ENCODE data around the gene PSMA6. TPM values are rescaled to one million over a fixed set of nuclear protein-coding genes. Genes with fewer than 3 reads are reported as not detected.

PSMA6 gene
- total and polyA plus RNA-seq, 2 of the 13 experiments (the other 11 are each of a cell fraction or from before 2014, with no cell fraction given) = 525 to 1,109 TPM

DNA sequence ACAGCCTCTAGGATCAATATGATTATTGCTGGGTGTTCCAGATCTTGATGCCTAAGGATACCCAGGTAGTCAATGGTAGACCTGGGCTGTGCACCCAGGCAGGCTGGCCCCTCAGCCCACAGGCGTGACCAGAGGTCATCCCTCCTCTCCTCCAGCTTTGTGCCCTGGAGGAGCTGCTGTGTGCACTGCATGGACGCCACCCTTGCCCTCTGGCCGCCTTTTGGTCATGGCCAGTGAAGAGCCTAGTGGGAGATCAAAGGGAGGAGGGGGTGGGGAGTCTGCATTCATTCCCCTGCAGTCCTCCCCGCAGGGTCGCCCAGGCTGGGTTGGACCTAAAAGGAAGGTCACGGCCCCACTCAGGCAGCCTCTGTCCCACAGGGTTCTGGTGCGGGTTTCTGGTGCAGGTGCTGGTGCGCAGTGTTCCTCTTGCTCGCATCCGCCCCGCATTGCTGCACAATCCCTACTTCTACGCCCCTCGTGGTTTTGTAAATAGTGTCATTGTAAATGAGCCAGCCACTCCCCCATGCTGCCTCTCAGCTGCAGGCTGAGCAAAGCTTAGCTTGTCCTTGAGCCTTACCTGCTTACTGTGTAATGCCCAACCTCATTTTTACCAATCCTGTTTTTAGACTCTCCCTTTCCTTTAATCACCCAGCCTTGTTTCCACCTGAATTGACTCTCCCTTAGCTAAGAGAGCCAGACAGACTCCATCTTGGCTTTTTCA, 55.3 kb downstream of the PSMA6 start (continued):
- TF ChIP-seq, protein P1, sequence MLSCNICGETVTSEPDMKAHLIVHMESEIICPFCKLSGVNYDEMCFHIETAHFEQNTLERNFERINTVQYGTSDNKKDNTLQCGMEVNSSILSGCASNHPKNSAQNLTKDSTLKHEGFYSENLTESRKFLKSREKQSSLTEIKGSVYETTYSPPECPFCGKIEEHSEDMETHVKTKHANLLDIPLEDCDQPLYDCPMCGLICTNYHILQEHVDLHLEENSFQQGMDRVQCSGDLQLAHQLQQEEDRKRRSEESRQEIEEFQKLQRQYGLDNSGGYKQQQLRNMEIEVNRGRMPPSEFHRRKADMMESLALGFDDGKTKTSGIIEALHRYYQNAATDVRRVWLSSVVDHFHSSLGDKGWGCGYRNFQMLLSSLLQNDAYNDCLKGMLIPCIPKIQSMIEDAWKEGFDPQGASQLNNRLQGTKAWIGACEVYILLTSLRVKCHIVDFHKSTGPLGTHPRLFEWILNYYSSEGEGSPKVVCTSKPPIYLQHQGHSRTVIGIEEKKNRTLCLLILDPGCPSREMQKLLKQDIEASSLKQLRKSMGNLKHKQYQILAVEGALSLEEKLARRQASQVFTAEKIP (CRISPR knock-in tag; IDR thresholded peaks at IDR 0.05; ENCODE audit: borderline replicate concordance) = no peak
- TF ChIP-seq ZNF678 (CRISPR knock-in tag; IDR thresholded peaks at IDR 0.05) (peak; percentile 75), ZNF557 (CRISPR knock-in tag; IDR thresholded peaks at IDR 0.05) (peak; percentile 92), KDM1A (CRISPR knock-in tag; IDR thresholded peaks at IDR 0.05) (peak; percentile 59; the same call in 1 of the 2 replicates), ZKSCAN5 (CRISPR knock-in tag; IDR thresholded peaks at IDR 0.05) (peak; percentile 6; the same call in 1 of the 2 replicates), NR2F2 (IDR thresholded peaks at IDR 0.05; ENCODE audit: borderline replicate concordance, low read depth) (no peak), HOXA7 (CRISPR knock-in tag; IDR thresholded peaks at IDR 0.05) (no peak), SRF (IDR thresholded peaks at IDR 0.05; ENCODE audit: low read depth, low read length) (peak; percentile 48; the same call in 1 of the 2 replicates), TEAD2 (CRISPR knock-in tag; IDR thresholded peaks at IDR 0.05) (peak; percentile 74; the same call in 1 of the 2 replicates), ZNF652 (CRISPR knock-in tag; IDR thresholded peaks at IDR 0.05; ENCODE audit: borderline replicate concordance, low read depth) (no peak; the same call in 1 of the 2 replicates), POLR2AphosphoS2 (IDR thresholded peaks at IDR 0.05; ENCODE audit: low read depth, low read length) (no peak), DR1 (CRISPR knock-in tag; IDR thresholded peaks at IDR 0.05) (no peak; the same call in 1 of the 2 replicates), MED8 (CRISPR knock-in tag; IDR thresholded peaks at IDR 0.05; ENCODE audit: insufficient replicate concordance) (peak; percentile 87), MAFG (CRISPR knock-in tag; IDR thresholded peaks at IDR 0.05) (no peak)
- TF ChIP-seq, protein P2, sequence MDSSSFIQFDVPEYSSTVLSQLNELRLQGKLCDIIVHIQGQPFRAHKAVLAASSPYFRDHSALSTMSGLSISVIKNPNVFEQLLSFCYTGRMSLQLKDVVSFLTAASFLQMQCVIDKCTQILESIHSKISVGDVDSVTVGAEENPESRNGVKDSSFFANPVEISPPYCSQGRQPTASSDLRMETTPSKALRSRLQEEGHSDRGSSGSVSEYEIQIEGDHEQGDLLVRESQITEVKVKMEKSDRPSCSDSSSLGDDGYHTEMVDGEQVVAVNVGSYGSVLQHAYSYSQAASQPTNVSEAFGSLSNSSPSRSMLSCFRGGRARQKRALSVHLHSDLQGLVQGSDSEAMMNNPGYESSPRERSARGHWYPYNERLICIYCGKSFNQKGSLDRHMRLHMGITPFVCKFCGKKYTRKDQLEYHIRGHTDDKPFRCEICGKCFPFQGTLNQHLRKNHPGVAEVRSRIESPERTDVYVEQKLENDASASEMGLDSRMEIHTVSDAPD (CRISPR knock-in tag; IDR thresholded peaks at IDR 0.05) = peak; percentile 99
- TF ChIP-seq, protein P3, sequence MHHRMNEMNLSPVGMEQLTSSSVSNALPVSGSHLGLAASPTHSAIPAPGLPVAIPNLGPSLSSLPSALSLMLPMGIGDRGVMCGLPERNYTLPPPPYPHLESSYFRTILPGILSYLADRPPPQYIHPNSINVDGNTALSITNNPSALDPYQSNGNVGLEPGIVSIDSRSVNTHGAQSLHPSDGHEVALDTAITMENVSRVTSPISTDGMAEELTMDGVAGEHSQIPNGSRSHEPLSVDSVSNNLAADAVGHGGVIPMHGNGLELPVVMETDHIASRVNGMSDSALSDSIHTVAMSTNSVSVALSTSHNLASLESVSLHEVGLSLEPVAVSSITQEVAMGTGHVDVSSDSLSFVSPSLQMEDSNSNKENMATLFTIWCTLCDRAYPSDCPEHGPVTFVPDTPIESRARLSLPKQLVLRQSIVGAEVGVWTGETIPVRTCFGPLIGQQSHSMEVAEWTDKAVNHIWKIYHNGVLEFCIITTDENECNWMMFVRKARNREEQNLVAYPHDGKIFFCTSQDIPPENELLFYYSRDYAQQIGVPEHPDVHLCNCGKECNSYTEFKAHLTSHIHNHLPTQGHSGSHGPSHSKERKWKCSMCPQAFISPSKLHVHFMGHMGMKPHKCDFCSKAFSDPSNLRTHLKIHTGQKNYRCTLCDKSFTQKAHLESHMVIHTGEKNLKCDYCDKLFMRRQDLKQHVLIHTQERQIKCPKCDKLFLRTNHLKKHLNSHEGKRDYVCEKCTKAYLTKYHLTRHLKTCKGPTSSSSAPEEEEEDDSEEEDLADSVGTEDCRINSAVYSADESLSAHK (CRISPR knock-in tag; IDR thresholded peaks at IDR 0.05; ENCODE audit: borderline replicate concordance) = no peak
- TF ChIP-seq, protein P4, sequence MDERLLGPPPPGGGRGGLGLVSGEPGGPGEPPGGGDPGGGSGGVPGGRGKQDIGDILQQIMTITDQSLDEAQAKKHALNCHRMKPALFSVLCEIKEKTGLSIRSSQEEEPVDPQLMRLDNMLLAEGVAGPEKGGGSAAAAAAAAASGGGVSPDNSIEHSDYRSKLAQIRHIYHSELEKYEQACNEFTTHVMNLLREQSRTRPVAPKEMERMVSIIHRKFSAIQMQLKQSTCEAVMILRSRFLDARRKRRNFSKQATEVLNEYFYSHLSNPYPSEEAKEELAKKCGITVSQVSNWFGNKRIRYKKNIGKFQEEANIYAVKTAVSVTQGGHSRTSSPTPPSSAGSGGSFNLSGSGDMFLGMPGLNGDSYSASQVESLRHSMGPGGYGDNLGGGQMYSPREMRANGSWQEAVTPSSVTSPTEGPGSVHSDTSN (CRISPR knock-in tag; IDR thresholded peaks at IDR 0.05) = peak; percentile 19; the same call in 1 of the 2 replicates
- TF ChIP-seq, protein P5, sequence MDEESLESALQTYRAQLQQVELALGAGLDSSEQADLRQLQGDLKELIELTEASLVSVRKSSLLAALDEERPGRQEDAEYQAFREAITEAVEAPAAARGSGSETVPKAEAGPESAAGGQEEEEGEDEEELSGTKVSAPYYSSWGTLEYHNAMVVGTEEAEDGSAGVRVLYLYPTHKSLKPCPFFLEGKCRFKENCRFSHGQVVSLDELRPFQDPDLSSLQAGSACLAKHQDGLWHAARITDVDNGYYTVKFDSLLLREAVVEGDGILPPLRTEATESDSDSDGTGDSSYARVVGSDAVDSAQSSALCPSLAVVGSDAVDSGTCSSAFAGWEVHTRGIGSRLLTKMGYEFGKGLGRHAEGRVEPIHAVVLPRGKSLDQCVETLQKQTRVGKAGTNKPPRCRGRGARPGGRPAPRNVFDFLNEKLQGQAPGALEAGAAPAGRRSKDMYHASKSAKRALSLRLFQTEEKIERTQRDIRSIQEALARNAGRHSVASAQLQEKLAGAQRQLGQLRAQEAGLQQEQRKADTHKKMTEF (CRISPR knock-in tag; IDR thresholded peaks at IDR 0.05) = peak; percentile 100
- TF ChIP-seq, protein P6, sequence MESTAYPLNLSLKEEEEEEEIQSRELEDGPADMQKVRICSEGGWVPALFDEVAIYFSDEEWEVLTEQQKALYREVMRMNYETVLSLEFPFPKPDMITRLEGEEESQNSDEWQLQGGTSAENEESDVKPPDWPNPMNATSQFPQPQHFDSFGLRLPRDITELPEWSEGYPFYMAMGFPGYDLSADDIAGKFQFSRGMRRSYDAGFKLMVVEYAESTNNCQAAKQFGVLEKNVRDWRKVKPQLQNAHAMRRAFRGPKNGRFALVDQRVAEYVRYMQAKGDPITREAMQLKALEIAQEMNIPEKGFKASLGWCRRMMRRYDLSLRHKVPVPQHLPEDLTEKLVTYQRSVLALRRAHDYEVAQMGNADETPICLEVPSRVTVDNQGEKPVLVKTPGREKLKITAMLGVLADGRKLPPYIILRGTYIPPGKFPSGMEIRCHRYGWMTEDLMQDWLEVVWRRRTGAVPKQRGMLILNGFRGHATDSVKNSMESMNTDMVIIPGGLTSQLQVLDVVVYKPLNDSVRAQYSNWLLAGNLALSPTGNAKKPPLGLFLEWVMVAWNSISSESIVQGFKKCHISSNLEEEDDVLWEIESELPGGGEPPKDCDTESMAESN (CRISPR knock-in tag; conservative IDR thresholded peaks at IDR 0.05) = peak; percentile 98
